GM12873 (cell line): ENCODE data around the gene PPIL1.

ENCODE experiments used
- TF ChIP-seq, protein P1 (sequence below): IDR thresholded peaks from 2 replicates; pipeline ENCODE4 v1.5.1; 2012; ENCODE audit warnings: low read depth, mild to moderate bottlenecking, moderate library complexity, low read length, control low read depth; ENCODE audit not compliant: insufficient read depth; ENCODE audit errors: missing control alignments

Gene PPIL1

GRCh38 chr6:36823421-36824096 is 51.0 kb downstream of the PPIL1 start:
- TF ChIP-seq, protein P1, sequence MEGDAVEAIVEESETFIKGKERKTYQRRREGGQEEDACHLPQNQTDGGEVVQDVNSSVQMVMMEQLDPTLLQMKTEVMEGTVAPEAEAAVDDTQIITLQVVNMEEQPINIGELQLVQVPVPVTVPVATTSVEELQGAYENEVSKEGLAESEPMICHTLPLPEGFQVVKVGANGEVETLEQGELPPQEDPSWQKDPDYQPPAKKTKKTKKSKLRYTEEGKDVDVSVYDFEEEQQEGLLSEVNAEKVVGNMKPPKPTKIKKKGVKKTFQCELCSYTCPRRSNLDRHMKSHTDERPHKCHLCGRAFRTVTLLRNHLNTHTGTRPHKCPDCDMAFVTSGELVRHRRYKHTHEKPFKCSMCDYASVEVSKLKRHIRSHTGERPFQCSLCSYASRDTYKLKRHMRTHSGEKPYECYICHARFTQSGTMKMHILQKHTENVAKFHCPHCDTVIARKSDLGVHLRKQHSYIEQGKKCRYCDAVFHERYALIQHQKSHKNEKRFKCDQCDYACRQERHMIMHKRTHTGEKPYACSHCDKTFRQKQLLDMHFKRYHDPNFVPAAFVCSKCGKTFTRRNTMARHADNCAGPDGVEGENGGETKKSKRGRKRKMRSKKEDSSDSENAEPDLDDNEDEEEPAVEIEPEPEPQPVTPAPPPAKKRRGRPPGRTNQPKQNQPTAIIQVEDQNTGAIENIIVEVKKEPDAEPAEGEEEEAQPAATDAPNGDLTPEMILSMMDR = no peak

DNA sequence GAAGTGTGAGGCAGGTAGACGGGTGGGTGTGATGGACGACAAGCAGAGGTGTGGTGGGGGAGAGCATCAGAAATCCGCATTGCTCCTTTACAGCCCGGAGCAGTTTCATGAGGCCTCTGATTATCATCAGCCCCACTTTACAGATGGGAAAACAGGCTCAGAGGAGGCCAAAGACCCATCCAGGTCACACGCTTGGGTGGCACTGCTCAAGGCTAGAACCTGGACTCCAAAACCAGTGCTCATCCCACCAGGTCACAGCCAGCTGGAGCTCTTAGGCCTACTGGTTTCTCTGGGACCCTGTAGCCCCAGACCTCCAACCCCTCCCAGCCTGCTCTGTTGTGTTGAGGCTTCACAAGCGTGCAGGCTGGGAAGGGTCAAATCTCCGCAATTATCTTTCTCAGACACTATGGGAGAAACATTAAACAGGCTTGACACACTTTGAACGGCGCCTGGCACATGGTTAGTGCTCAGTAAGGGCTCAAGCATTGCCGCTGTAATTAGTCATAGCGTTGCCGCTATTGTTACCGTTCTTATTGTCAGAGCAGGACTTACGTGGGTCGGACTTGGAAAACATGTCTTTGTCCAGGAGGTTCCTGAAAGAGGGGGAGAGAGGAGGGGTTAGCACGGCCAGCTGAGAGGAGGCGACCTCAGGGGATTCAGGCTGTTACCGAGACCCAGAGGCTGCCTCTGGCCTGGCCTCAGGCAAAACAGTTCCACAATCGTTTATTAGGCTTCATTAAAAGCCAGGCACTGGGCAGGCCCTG is 51.9 kb downstream of the PPIL1 start:
- TF ChIP-seq, protein P1 = no peak

GRCh38 chr6:36821581-36822335 is 52.8 kb downstream of the PPIL1 start:
- TF ChIP-seq, protein P1 = no peak

DNA sequence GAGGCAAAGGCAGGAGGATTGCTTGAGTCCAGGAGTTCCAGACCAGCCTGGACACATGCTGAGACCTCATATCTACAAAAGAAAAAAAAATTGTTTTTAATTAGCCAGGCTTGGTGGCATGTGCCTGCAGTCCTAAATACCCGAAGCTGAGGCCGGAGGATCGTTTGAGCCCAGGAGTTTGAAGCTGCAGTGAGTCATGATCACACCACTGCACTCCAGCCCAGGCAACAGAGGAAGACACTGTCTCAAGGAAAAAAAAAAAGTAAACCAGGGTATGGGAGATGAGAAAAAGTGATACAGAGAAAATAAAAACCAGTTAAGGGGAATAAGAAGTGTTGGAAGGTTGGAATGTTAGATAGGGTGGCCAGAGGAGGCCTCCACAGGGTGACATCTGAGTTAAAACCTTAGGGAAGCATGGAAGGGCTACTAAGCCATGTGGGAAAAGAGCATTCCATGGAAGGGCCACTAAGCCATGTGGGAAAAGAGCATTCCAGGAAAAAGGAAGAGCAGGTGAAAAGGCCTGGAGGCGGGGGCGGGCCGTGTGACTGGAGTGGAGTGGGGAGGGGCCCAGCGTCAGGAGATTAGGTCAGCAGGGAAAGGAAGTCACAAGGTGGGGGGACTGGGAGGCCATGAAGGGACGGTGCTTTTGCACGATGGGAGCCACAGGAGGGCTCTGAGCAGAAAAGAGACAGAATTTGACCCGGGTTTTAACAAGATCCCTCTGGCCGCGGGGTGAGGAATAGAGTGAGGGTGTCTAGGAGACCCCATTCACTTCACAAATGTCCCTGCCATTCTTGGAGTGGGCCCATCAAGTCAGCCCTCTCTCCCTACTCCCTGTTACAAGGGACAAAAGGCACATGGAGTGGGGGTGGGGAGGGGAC is 53.7 kb downstream of the PPIL1 start:
- TF ChIP-seq, protein P1 = no peak

DNA sequence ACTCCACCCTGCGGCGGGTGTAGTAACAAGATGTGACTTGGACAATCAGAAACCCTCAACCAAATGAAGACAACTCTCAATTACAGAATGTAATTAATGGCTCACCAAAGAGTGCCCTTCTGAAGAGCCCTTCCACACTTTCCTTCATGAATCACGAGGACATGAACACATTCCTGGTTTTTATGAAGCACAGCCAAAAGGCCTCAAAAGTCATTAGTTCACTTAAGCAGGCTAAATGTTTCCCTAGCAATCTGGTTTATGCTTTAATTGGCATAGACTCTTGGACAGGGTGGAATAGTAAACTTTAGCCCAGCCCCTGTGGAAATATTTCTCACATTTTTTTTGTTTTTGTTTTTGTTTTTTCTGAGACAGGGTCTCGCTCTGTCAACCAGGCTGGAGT is 55.8 kb downstream of the PPIL1 start:
- TF ChIP-seq, protein P1 = no peak

DNA sequence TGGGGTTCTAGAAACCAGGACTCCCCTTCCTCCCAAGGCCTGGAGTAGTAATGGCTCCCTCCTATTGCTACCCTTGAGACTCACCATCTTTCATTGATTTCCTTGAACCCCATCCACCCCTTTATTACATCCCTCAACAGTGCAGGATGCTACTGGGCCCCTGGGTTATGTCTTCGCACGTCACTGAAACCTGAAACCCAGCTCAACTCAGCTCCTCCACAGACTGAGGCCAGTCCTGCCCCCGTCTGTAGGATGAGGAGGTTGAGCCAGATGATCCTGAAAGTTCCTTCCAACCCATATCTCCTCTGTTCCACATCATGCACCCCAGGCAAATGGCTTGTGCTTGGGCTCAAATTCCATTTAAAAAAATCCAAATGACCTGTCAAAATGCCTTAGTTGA is 56.8 kb downstream of the PPIL1 start:
- TF ChIP-seq, protein P1 = no peak
